Activated CD4-positive, alpha-beta T cell treated with anti-CD3 and anti-CD28 coated beads, Interleukin-2, Interleukin-6, amounts not matched to agents 100 ng/mL and 50 ng/mL, durations not matched to agents 16 hours and 8 hours (primary cell): ENCODE results near the gene BLTP2.

Experiments used
- DNase-seq: peaks from one replicate; pipeline ENCODE4 v3.0.0-alpha.2; 2020

BLTP2 gene

DNA sequence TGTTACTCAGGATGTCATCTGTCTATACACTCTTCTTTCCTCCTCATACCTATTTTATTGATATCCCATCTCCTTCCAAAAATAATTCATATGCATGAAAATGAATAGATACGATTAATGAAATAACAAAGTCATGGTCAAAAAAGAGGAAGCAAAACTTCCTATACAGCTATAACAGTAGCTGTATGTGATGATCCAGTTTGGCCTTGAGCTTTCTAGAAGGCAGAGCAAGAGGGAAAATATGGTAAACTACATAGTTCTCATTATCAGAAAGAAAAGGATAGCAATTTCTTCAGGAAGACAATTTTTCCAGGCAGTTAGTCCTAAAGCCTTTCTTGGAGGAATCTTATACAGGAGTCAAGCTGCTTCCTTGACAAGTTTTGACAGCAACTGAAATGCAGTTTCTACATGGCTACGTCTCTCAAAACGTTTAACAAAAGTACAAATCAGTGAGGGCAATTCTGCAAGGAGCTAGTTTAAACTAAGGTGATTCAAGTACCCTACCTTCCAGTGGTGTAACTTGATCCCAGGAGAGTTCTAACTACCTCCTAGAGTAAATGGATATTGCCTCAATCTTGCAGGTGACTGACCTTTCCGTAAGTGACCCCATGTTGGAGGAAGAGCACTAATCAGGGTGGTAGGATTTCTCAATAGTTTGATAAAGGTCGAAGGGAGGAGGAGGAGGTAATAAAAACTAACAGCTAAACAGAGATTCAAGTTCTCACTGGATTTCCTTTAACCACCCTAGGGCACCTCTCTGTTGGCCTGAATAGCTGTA, 47.2 kb downstream of the BLTP2 start:
- DNase-seq: no peak
